ENCODE data around the gene GAB1. TPM values are rescaled to one million over a fixed set of nuclear protein-coding genes. Genes with fewer than 3 reads are reported as not detected.

GAB1 gene
- total and polyA plus RNA-seq, 2 of the 13 experiments (the other 11 are each of a cell fraction or from before 2014, with no cell fraction given) = 8.7 to 14.7 TPM

- no peak for TF ChIP-seq KIAA2018 (CRISPR knock-in tag; IDR thresholded peaks at IDR 0.05; ENCODE audit: borderline replicate concordance)
Measured at GRCh38 chr4:143326735-143327134, 9.9 kb upstream of the GAB1 start (continued).

- H3K27ac ChIP-seq (ENCODE audit: extremely low read length, insufficient read depth, low read length) = no peak overlapping the region
- POLR2A ChIA-PET = no interaction called here
- peak; percentile 18; the same call in 1 of the 2 replicates for TF ChIP-seq CTCF (CRISPR knock-in tag; IDR thresholded peaks at IDR 0.05)
- TF ChIP-seq ZSCAN31 (CRISPR knock-in tag; IDR thresholded peaks at IDR 0.05; ENCODE audit: low read depth) = no peak
- TF ChIP-seq ZC3H4 (CRISPR knock-in tag; IDR thresholded peaks at IDR 0.05; ENCODE audit: borderline replicate concordance) = no peak
- no peak for TF ChIP-seq PATZ1 (CRISPR knock-in tag; IDR thresholded peaks at IDR 0.05)
Measured at GRCh38 chr4:143329985-143330384, 6.7 kb upstream of the GAB1 start.

More at GRCh38 chr4:143329985-143330384, 6.7 kb upstream of the GAB1 start:
- H4K20me1 ChIP-seq (ENCODE audit: insufficient read depth, low read length) = no peaks in the 10 kb centered on the region
- in situ Hi-C loops (cut with HindIII; ENCODE audit: extremely low pct_ligation_motif_present, low pct_unique_long_range_greater_than_20kb) (no loop called here), intact Hi-C loops (cut with micrococcal nuclease; ENCODE audit: unreplicated experiment) (loop anchor here (10.0 kb wide), 1 partner anchor 185 kb away; the partner anchor contains the start of gene SMARCA5)
- CTCF ChIA-PET (ENCODE audit: low intra/inter-chr PET ratio, low total read pairs) = no interaction called here
- WGBS (ENCODE audit: low lambda C conversion rate) = 53% methylated on average over 6 of the region's 6 CpGs
- H3K4me1 ChIP-seq (ENCODE audit: insufficient read depth, low read length) = no peaks in the 10 kb centered on the region
- no peaks in the 10 kb centered on the region for H3K79me2 ChIP-seq (ENCODE audit: insufficient read depth, low read length)
- no peaks in the 10 kb centered on the region for H3K36me3 ChIP-seq (replicated peaks in 1 of 2; ENCODE audit: control insufficient read depth in 1 of 2, insufficient read depth in 2 of 2, low read length in 2 of 2)
- no peaks in the 10 kb centered on the region for H3K9me3 ChIP-seq (ENCODE audit: low read length)
- no peak overlapping the region for H2AFZ ChIP-seq (ENCODE audit: low read length)
- FAIRE-seq (no peak), ATAC-seq (no peak), DNase-seq (ENCODE audit: low spot score) (no peak)
- BruUV-seq (replicated peaks) = no TSS peak
- H3K27me3 ChIP-seq (ENCODE audit: control insufficient read depth in 1 of 2, insufficient read depth in 2 of 2, low read length in 2 of 2) = peaks cover 0 to 1% of the 10 kb centered on the region in 2 experiments; a peak in 2 of 5 replicates
- H3K4me2 ChIP-seq (ENCODE audit: low read depth, low read length) = no peak overlapping the region
- H3K9ac ChIP-seq (ENCODE audit: insufficient read depth, low read depth, low read length) = no peak overlapping the region
- no peak overlapping the region for H3K4me3 ChIP-seq (replicated peaks in 1 of 3; ENCODE audit: insufficient read depth in 1 of 3, low read depth in 2 of 3, low read length in 3 of 3)
